GM23338 (cell line): ENCODE results near the gene LYG2. TPM values are rescaled to one million over a fixed set of nuclear protein-coding genes. Genes with fewer than 3 reads are reported as not detected.

ENCODE experiments used
- ATAC-seq: fragments of 200-7000 bp; cut with Tn5 transposase; 3 replicates; pipeline ENCODE4 v1.9.1; 2020
- DNase-seq: peaks from one replicate; pipeline ENCODE4 v3.0.0-alpha.2; 2015; ENCODE audit warnings: low spot score
- H2AFZ ChIP-seq: fragments of 200-600 bp; sonication (generic); 2 replicates; pipeline ENCODE4 v1.8.0; 2016; ENCODE audit warnings: antibody characterized with exemption, mild to moderate bottlenecking, moderate library complexity
- H3F3A ChIP-seq: fragments of 200-600 bp; sonication (generic); replicated peaks from 2 replicates; pipeline ENCODE4 v1.8.0; 2017; ENCODE audit warnings: antibody characterized with exemption, mixed run types, low read depth
- H3K27ac ChIP-seq: fragments of 200-600 bp; sonication (generic); 2 replicates; pipeline ENCODE4 v1.6.1; 2016; ENCODE audit warnings: low read depth
- H3K27me3 ChIP-seq: fragments of 200-600 bp; sonication (generic); 2 replicates; pipeline ENCODE4 v1.8.0; 2016; ENCODE audit warnings: mild to moderate bottlenecking, mixed run types, moderate library complexity; ENCODE audit not compliant: insufficient read depth
- H3K36me3 ChIP-seq: fragments of 200-600 bp; sonication (generic); 2 replicates; pipeline ENCODE4 v1.8.0; 2016; ENCODE audit warnings: mild to moderate bottlenecking; ENCODE audit not compliant: insufficient read depth
- H3K4me1 ChIP-seq: fragments of 200-600 bp; sonication (generic); 2 replicates; pipeline ENCODE4 v1.8.0; 2016; ENCODE audit warnings: mild to moderate bottlenecking, moderate library complexity; ENCODE audit not compliant: insufficient read depth
- H3K4me2 ChIP-seq: fragments of 200-600 bp; sonication (generic); 2 replicates; pipeline ENCODE4 v1.7.1; 2017; ENCODE audit warnings: mixed run types
- H3K4me3 ChIP-seq: fragments of 200-600 bp; sonication (generic); 2 replicates; pipeline ENCODE4 v1.6.1; 2016; ENCODE audit warnings: mixed run types
- H3K79me2 ChIP-seq: fragments of 200-600 bp; sonication (generic); replicated peaks from 2 replicates; pipeline ENCODE4 v1.8.0; 2017; ENCODE audit warnings: mild to moderate bottlenecking; ENCODE audit not compliant: insufficient read depth
- H3K9me2 ChIP-seq: fragments of 200-600 bp; sonication (generic); 2 replicates; pipeline ENCODE4 v1.8.0; 2017; ENCODE audit not compliant: insufficient read depth
- H4K20me1 ChIP-seq: fragments of 200-600 bp; sonication (generic); replicated peaks from 2 replicates; pipeline ENCODE4 v1.8.0; 2017; ENCODE audit warnings: mild to moderate bottlenecking; ENCODE audit not compliant: insufficient read depth
- H3K27ac Mint-ChIP-seq: 2 replicates; pipeline ENCODE4 v1.8.0; 2020; ENCODE audit warnings: inconsistent platforms, mild to moderate bottlenecking, moderate library complexity, mixed read lengths
- H3K27me3 Mint-ChIP-seq: 3 replicates; pipeline ENCODE4 v1.8.0; 2022; ENCODE audit warnings: low read depth, mild to moderate bottlenecking, moderate library complexity, mixed read lengths, inconsistent platforms; ENCODE audit not compliant: insufficient read depth, poor library complexity
- H3K36me3 Mint-ChIP-seq: 3 replicates; pipeline ENCODE4 v1.8.0; 2021; ENCODE audit warnings: low read depth, mild to moderate bottlenecking, inconsistent platforms, moderate library complexity, mixed read lengths
- H3K4me1 Mint-ChIP-seq: 3 replicates; pipeline ENCODE4 v1.8.0; 2020; ENCODE audit warnings: mild to moderate bottlenecking, inconsistent platforms, mixed read lengths
- H3K4me3 Mint-ChIP-seq: 3 replicates; pipeline ENCODE4 v1.8.0; 2021; ENCODE audit warnings: moderate library complexity, mild to moderate bottlenecking, inconsistent platforms, mixed read lengths
- H3K9me3 Mint-ChIP-seq: 3 replicates; pipeline ENCODE4 v1.8.0; 2020; ENCODE audit warnings: moderate library complexity, mild to moderate bottlenecking, inconsistent platforms, mixed read lengths
- CREB1 ChIP-seq: fragments of 250-450 bp; sonication (Bioruptor Pico); IDR thresholded peaks from 2 replicates; pipeline ENCODE4 v1.5.0; 2020; ENCODE audit warnings: low read depth, mild to moderate bottlenecking, moderate library complexity
- CTCF ChIP-seq, 2 experiments: fragments of 200-600 bp in 1 of 2; sonication (generic) in 1 of 2; conservative IDR thresholded peaks; 2 replicates each; pipeline versions ENCODE4 v1.5.1 to v1.6.1; 2016 to 2017; ENCODE audit warnings: antibody characterized with exemption in 2 of 2, low read depth in 2 of 2, mild to moderate bottlenecking in 2 of 2, moderate library complexity in 1 of 2
- ETS1 ChIP-seq: IDR thresholded peaks from 2 replicates; pipeline ENCODE4 v1.6.1; 2016; ENCODE audit warnings: antibody characterized with exemption
- JUNB ChIP-seq: IDR thresholded peaks from one replicate; pipeline ENCODE4 v1.6.1; 2016; ENCODE audit warnings: antibody characterized with exemption; ENCODE audit not compliant: unreplicated experiment
- POLR2AphosphoS5 ChIP-seq: IDR thresholded peaks from 2 replicates; pipeline ENCODE4 v1.6.1; 2016; ENCODE audit warnings: antibody characterized with exemption, low read depth
- ZNF331 ChIP-seq: fragments of 250-450 bp; sonication (Bioruptor Pico); IDR thresholded peaks from 2 replicates; pipeline ENCODE4 v1.5.0; 2020; ENCODE audit warnings: low read depth, mild to moderate bottlenecking, moderate library complexity
- polyA plus RNA-seq: library from polyadenylated mRNA; unstranded; fragments of >200 nt; fragmentation: Nextera tagmentation; extraction: Ambion mirVana; gene quantifications from 2 replicates; pipeline ENCODE4 v1.2.1, GENCODE V29; 2016
- total RNA-seq: library from RNA; depleted of rRNA; stranded (reverse); fragments of >200 nt; shearing (Covaris generic); gene quantifications from 2 replicates; pipeline ENCODE4 v1.2.3, GENCODE V29; 2014
- TF ChIP-seq, protein P1 (sequence below): IDR thresholded peaks from one replicate; pipeline ENCODE4 v1.6.1; 2018; ENCODE audit warnings: antibody characterized with exemption; ENCODE audit not compliant: unreplicated experiment
- TF ChIP-seq, protein P2 (sequence below): fragments of 250-450 bp; sonication (Bioruptor Pico); IDR thresholded peaks from 2 replicates; pipeline ENCODE4 v1.5.0; 2020; ENCODE audit warnings: mild to moderate bottlenecking, moderate library complexity

The LYG2 gene
- total and polyA plus RNA-seq, 2 experiments from 2014 or later = 0.99 TPM; not detected in 1

GRCh38 chr2:99242151-99242550 is 13.3 kb downstream of the LYG2 start (continued):
- TF ChIP-seq, protein P1, sequence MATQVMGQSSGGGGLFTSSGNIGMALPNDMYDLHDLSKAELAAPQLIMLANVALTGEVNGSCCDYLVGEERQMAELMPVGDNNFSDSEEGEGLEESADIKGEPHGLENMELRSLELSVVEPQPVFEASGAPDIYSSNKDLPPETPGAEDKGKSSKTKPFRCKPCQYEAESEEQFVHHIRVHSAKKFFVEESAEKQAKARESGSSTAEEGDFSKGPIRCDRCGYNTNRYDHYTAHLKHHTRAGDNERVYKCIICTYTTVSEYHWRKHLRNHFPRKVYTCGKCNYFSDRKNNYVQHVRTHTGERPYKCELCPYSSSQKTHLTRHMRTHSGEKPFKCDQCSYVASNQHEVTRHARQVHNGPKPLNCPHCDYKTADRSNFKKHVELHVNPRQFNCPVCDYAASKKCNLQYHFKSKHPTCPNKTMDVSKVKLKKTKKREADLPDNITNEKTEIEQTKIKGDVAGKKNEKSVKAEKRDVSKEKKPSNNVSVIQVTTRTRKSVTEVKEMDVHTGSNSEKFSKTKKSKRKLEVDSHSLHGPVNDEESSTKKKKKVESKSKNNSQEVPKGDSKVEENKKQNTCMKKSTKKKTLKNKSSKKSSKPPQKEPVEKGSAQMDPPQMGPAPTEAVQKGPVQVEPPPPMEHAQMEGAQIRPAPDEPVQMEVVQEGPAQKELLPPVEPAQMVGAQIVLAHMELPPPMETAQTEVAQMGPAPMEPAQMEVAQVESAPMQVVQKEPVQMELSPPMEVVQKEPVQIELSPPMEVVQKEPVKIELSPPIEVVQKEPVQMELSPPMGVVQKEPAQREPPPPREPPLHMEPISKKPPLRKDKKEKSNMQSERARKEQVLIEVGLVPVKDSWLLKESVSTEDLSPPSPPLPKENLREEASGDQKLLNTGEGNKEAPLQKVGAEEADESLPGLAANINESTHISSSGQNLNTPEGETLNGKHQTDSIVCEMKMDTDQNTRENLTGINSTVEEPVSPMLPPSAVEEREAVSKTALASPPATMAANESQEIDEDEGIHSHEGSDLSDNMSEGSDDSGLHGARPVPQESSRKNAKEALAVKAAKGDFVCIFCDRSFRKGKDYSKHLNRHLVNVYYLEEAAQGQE = no peak
- TF ChIP-seq CREB1 (CRISPR knock-in tag) (no peak), POLR2AphosphoS5 (no peak)

DNA sequence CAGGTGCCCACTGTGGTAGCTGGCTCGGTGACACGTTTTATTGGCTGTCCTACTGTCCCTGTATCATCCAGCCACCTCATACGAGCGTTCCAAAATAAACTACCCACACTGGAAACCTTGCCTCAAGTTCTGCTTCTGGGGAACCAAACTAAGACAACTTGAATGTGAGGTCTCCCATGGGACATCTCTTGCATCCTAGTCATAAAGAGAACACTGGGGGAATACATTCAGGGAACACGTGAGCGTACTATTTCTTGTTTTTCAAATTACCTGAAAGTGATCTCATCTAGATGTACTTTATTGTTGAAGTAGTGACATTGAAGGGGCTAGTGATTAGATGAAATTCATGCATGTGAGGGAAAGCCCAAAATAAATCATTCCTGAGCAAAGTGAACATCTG is 15.0 kb downstream of the LYG2 start:
- Histone ChIP-seq H3F3A (no peaks in the 10 kb centered on the region), H3K9me2 (no peaks in the 10 kb centered on the region), H3K36me3 (no peaks in the 10 kb centered on the region), H3K27ac (no peak overlapping the region), H3K4me3 (no peak overlapping the region), H4K20me1 (no peaks in the 10 kb centered on the region), H3K79me2 (no peaks in the 10 kb centered on the region), H3K4me1 (no peaks in the 10 kb centered on the region), H2AFZ (no peak overlapping the region), H3K4me2 (no peak overlapping the region), H3K27me3 (no peaks in the 10 kb centered on the region)
- DNase-seq (no peak), ATAC-seq (no peak)
- Mint-ChIP-seq H3K4me3 (no peak overlapping the region), H3K9me3 (no peaks in the 10 kb centered on the region; the same call in 2 of the 3 replicates), H3K27me3 (peaks cover 4% of the 10 kb centered on the region), H3K27ac (no peak overlapping the region), H3K4me1 (no peaks in the 10 kb centered on the region), H3K36me3 (no peaks in the 10 kb centered on the region)
- TF ChIP-seq, protein P2, sequence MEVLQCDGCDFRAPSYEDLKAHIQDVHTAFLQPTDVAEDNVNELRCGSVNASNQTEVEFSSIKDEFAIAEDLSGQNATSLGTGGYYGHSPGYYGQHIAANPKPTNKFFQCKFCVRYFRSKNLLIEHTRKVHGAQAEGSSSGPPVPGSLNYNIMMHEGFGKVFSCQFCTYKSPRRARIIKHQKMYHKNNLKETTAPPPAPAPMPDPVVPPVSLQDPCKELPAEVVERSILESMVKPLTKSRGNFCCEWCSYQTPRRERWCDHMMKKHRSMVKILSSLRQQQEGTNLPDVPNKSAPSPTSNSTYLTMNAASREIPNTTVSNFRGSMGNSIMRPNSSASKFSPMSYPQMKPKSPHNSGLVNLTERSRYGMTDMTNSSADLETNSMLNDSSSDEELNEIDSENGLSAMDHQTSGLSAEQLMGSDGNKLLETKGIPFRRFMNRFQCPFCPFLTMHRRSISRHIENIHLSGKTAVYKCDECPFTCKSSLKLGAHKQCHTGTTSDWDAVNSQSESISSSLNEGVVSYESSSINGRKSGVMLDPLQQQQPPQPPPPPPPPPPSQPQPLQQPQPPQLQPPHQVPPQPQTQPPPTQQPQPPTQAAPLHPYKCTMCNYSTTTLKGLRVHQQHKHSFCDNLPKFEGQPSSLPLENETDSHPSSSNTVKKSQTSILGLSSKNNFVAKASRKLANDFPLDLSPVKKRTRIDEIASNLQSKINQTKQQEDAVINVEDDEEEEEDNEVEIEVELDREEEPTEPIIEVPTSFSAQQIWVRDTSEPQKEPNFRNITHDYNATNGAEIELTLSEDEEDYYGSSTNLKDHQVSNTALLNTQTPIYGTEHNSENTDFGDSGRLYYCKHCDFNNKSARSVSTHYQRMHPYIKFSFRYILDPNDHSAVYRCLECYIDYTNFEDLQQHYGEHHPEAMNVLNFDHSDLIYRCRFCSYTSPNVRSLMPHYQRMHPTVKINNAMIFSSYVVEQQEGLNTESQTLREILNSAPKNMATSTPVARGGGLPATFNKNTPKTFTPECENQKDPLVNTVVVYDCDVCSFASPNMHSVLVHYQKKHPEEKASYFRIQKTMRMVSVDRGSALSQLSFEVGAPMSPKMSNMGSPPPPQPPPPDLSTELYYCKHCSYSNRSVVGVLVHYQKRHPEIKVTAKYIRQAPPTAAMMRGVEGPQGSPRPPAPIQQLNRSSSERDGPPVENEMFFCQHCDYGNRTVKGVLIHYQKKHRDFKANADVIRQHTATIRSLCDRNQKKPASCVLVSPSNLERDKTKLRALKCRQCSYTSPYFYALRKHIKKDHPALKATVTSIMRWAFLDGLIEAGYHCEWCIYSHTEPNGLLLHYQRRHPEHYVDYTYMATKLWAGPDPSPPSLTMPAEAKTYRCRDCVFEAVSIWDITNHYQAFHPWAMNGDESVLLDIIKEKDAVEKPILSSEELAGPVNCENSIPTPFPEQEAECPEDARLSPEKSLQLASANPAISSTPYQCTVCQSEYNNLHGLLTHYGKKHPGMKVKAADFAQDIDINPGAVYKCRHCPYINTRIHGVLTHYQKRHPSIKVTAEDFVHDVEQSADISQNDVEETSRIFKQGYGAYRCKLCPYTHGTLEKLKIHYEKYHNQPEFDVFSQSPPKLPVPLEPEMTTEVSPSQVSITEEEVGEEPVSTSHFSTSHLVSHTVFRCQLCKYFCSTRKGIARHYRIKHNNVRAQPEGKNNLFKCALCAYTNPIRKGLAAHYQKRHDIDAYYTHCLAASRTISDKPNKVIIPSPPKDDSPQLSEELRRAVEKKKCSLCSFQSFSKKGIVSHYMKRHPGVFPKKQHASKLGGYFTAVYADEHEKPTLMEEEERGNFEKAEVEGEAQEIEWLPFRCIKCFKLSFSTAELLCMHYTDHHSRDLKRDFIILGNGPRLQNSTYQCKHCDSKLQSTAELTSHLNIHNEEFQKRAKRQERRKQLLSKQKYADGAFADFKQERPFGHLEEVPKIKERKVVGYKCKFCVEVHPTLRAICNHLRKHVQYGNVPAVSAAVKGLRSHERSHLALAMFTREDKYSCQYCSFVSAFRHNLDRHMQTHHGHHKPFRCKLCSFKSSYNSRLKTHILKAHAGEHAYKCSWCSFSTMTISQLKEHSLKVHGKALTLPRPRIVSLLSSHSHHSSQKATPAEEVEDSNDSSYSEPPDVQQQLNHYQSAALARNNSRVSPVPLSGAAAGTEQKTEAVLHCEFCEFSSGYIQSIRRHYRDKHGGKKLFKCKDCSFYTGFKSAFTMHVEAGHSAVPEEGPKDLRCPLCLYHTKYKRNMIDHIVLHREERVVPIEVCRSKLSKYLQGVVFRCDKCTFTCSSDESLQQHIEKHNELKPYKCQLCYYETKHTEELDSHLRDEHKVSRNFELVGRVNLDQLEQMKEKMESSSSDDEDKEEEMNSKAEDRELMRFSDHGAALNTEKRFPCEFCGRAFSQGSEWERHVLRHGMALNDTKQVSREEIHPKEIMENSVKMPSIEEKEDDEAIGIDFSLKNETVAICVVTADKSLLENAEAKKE (CRISPR knock-in tag) = no peak
- TF ChIP-seq CTCF (conservative IDR thresholded peaks at IDR 0.05; ENCODE audit: low read depth in 2 of 2) (no peak), JUNB (no peak), ZNF331 (CRISPR knock-in tag) (no peak), ETS1 (no peak)
- TF ChIP-seq, protein P1 = no peak
